HepG2 (cell line): ENCODE data around the gene ABTB2. TPM values are rescaled to one million over a fixed set of nuclear protein-coding genes. Genes with fewer than 3 reads are reported as not detected.

Source experiments
- ERF ChIP-seq: IDR thresholded peaks from 2 replicates; pipeline ENCODE4 v1.6.1; 2018; ENCODE audit warnings: missing biosample characterization, missing genetic modification reagents
- HNF4G ChIP-seq, 2 experiments: sonication (generic) in 1 of 2; formaldehyde crosslinking in 1 of 2; IDR thresholded peaks; 2 replicates each; pipeline versions ENCODE4 v1.4.0 to v1.6.1; 2011 to 2020; ENCODE audit warnings: borderline replicate concordance in 2 of 2, low read depth in 2 of 2, mild to moderate bottlenecking in 2 of 2, low read length in 1 of 2, missing genetic modification reagents in 1 of 2, moderate library complexity in 1 of 2
- HOXA7 ChIP-seq: sonication (generic); formaldehyde crosslinking; IDR thresholded peaks from 2 replicates; pipeline ENCODE4 v1.8.1; 2022; ENCODE audit warnings: mild to moderate bottlenecking, missing genetic modification reagents, moderate library complexity
- KAT8 ChIP-seq: IDR thresholded peaks from 2 replicates; pipeline ENCODE4 v1.6.1; 2016; ENCODE audit warnings: missing genetic modification reagents, missing compliant biosample characterization
- PHF8 ChIP-seq: sonication (generic); formaldehyde crosslinking; IDR thresholded peaks from 2 replicates; pipeline ENCODE4 v1.5.0; 2020; ENCODE audit warnings: missing genetic modification reagents
- SNAPC2 ChIP-seq: sonication (generic); formaldehyde crosslinking; IDR thresholded peaks from 2 replicates; pipeline ENCODE4 v1.8.1; 2022; ENCODE audit warnings: mild to moderate bottlenecking, missing genetic modification reagents
- TBX3 ChIP-seq: fragments of 450-650 bp; IDR thresholded peaks from 2 replicates; pipeline ENCODE4 v1.6.1; 2017; ENCODE audit warnings: antibody characterized with exemption, mild to moderate bottlenecking, inconsistent platforms, borderline replicate concordance
- THAP11 ChIP-seq: IDR thresholded peaks from 2 replicates; pipeline ENCODE4 v1.6.1; 2016; ENCODE audit warnings: missing biosample characterization, missing genetic modification reagents
- ZFP62 ChIP-seq: sonication (generic); formaldehyde crosslinking; IDR thresholded peaks from 2 replicates; pipeline ENCODE4 v1.4.0; 2020; ENCODE audit warnings: missing genetic modification reagents
- ZSCAN5A ChIP-seq: sonication (generic); formaldehyde crosslinking; IDR thresholded peaks from 2 replicates; pipeline ENCODE4 v1.8.0; 2022; ENCODE audit warnings: mild to moderate bottlenecking, missing genetic modification reagents, borderline replicate concordance
- polyA plus RNA-seq, 8 experiments: library from polyadenylated mRNA; depleted of rRNA in 3 of 8; stranded (reverse) in 7 of 8; unstranded in 1 of 8; fragments of >200 nt; fragmentation: Illumina TruSeq in 4 of 8; extraction: Trizol in 4 of 8; gene quantifications; 2 replicates each; pipeline versions ENCODE4 v1.2.1 to v1.2.3, GENCODE V29; 2011 to 2016; ENCODE audit warnings: low read depth in 4 of 8, missing spikeins in 1 of 8, mixed read lengths in 1 of 8; ENCODE audit not compliant: insufficient read depth in 1 of 8
- total RNA-seq, 5 experiments: library from RNA; depleted of rRNA; stranded (reverse); fragments of >200 nt; fragmentation: Illumina TruSeq; extraction: Trizol; gene quantifications; 2 replicates each; pipeline ENCODE4 v1.2.3, GENCODE V29; 2016; ENCODE audit warnings: low read depth in 1 of 5
- TF ChIP-seq, protein P1 (sequence below): sonication (generic); formaldehyde crosslinking; conservative IDR thresholded peaks from 2 replicates; pipeline ENCODE4 v1.8.1; 2023; ENCODE audit warnings: missing genetic modification reagents
- TF ChIP-seq, protein P2 (sequence below): sonication (generic); formaldehyde crosslinking; IDR thresholded peaks from 2 replicates; pipeline ENCODE4 v1.8.0; 2023; ENCODE audit warnings: mild to moderate bottlenecking, missing genetic modification reagents
- TF ChIP-seq, protein P3 (sequence below), 2 experiments: fragments of 450-650 bp in 1 of 2; sonication (generic) in 1 of 2; formaldehyde crosslinking in 1 of 2; IDR thresholded peaks; 2 replicates each; pipeline versions ENCODE4 v1.6.1 to v1.8.0; 2016 to 2022; ENCODE audit warnings: antibody characterized with exemption in 1 of 2, mild to moderate bottlenecking in 1 of 2, missing genetic modification reagents in 1 of 2
- TF ChIP-seq, protein P4 (sequence below): IDR thresholded peaks from 2 replicates; pipeline ENCODE4 v1.6.1; 2016; ENCODE audit warnings: low read depth, borderline replicate concordance

ABTB2 gene
- total and polyA plus RNA-seq, 2 of the 13 experiments (the other 11 are each of a cell fraction or from before 2014, with no cell fraction given) = 5.1 to 15.4 TPM

- TF ChIP-seq, protein P1, sequence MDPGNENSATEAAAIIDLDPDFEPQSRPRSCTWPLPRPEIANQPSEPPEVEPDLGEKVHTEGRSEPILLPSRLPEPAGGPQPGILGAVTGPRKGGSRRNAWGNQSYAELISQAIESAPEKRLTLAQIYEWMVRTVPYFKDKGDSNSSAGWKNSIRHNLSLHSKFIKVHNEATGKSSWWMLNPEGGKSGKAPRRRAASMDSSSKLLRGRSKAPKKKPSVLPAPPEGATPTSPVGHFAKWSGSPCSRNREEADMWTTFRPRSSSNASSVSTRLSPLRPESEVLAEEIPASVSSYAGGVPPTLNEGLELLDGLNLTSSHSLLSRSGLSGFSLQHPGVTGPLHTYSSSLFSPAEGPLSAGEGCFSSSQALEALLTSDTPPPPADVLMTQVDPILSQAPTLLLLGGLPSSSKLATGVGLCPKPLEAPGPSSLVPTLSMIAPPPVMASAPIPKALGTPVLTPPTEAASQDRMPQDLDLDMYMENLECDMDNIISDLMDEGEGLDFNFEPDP (CRISPR knock-in tag) = no peak
- TF ChIP-seq, protein P2, sequence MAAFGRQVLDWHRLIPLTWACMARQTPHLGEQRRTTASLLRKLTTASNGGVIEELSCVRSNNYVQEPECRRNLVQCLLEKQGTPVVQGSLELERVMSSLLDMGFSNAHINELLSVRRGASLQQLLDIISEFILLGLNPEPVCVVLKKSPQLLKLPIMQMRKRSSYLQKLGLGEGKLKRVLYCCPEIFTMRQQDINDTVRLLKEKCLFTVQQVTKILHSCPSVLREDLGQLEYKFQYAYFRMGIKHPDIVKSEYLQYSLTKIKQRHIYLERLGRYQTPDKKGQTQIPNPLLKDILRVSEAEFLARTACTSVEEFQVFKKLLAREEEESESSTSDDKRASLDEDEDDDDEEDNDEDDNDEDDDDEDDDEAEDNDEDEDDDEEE = no peak
- TF ChIP-seq HNF4G (IDR thresholded peaks at IDR 0.05; ENCODE audit: borderline replicate concordance, low read depth, low read length) = peak; percentile 40; the same call in 1 of the 2 replicates
- TF ChIP-seq HNF4G (CRISPR knock-in tag; IDR thresholded peaks at IDR 0.05; ENCODE audit: borderline replicate concordance, low read depth) = no peak
- TF ChIP-seq ERF (CRISPR knock-in tag) = peak; percentile 55; the same call in 1 of the 2 replicates
- TF ChIP-seq ZFP62 (CRISPR knock-in tag) = no peak
- TF ChIP-seq ZSCAN5A (CRISPR knock-in tag) = no peak
- no peak for TF ChIP-seq HOXA7 (CRISPR knock-in tag)
- TF ChIP-seq KAT8 (CRISPR knock-in tag) = peak; percentile 37; the same call in 1 of the 2 replicates
- TF ChIP-seq, protein P3, sequence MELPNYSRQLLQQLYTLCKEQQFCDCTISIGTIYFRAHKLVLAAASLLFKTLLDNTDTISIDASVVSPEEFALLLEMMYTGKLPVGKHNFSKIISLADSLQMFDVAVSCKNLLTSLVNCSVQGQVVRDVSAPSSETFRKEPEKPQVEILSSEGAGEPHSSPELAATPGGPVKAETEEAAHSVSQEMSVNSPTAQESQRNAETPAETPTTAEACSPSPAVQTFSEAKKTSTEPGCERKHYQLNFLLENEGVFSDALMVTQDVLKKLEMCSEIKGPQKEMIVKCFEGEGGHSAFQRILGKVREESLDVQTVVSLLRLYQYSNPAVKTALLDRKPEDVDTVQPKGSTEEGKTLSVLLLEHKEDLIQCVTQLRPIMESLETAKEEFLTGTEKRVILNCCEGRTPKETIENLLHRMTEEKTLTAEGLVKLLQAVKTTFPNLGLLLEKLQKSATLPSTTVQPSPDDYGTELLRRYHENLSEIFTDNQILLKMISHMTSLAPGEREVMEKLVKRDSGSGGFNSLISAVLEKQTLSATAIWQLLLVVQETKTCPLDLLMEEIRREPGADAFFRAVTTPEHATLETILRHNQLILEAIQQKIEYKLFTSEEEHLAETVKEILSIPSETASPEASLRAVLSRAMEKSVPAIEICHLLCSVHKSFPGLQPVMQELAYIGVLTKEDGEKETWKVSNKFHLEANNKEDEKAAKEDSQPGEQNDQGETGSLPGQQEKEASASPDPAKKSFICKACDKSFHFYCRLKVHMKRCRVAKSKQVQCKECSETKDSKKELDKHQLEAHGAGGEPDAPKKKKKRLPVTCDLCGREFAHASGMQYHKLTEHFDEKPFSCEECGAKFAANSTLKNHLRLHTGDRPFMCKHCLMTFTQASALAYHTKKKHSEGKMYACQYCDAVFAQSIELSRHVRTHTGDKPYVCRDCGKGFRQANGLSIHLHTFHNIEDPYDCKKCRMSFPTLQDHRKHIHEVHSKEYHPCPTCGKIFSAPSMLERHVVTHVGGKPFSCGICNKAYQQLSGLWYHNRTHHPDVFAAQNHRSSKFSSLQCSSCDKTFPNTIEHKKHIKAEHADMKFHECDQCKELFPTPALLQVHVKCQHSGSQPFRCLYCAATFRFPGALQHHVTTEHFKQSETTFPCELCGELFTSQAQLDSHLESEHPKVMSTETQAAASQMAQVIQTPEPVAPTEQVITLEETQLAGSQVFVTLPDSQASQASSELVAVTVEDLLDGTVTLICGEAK (IDR thresholded peaks at IDR 0.05) = no peak
- TF ChIP-seq, protein P3 (CRISPR knock-in tag; IDR thresholded peaks at IDR 0.05) = no peak
- TF ChIP-seq, protein P4, sequence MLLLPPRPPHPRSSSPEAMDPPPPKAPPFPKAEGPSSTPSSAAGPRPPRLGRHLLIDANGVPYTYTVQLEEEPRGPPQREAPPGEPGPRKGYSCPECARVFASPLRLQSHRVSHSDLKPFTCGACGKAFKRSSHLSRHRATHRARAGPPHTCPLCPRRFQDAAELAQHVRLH (CRISPR knock-in tag) = no peak
- TF ChIP-seq SNAPC2 = peak; percentile 31; the same call in 1 of the 2 replicates
- no peak for TF ChIP-seq PHF8 (CRISPR knock-in tag)
- 0 out of 2 replicates have a peak, but pooled peaks have one; percentile 17 for TF ChIP-seq THAP11 (CRISPR knock-in tag)
- TF ChIP-seq TBX3 = no peak
Observed at GRCh38 chr11:34308913-34309585, 48.8 kb downstream of the ABTB2 start (continued).
